ENCODE data around the gene LSAMP. TPM values are rescaled to one million over a fixed set of nuclear protein-coding genes. Genes with fewer than 3 reads are reported as not detected.
"Not testable (repeated sequence)": the region's sequence is repeated elsewhere in the genome, so short reads cannot be mapped to it uniquely, and the experiment has no call there.

LSAMP gene
- total and polyA plus RNA-seq, 9 of the 15 experiments (the other 6 are each of a cell fraction or from before 2014, with no cell fraction given): 0.09 to 0.11 TPM; not detected in 7

- no peak for TF ChIP-seq CHD7 (IDR thresholded peaks at IDR 0.05; ENCODE audit: low read depth, low read length)
Observed at GRCh38 chr3:115758076-115758763, 687.1 kb downstream of the LSAMP start (continued).

GRCh38 chr3:115752978-115753377, 692.3 kb downstream of the LSAMP start:
- POLR2A ChIA-PET; CTCF ChIA-PET (ENCODE audit: low intra/inter-chr PET ratio); H3K36me3 ChIP-seq (ENCODE audit: control insufficient read depth, insufficient read depth, low read length): not testable (repeated sequence)

More at GRCh38 chr3:115752978-115753377, 692.3 kb downstream of the LSAMP start:
- FAIRE-seq; H3K79me2 ChIP-seq (ENCODE audit: control insufficient read depth, insufficient read depth, low read length); BruUV-seq (replicated peaks); in situ Hi-C loops (cut with MboI); H3K9ac ChIP-seq (ENCODE audit: insufficient read depth in 1 of 2, low read depth in 2 of 2, low read length in 2 of 2); H3K9me1 ChIP-seq (ENCODE audit: control insufficient read depth, insufficient read depth, low read length); ATAC-seq; H4K20me1 ChIP-seq (replicated peaks; ENCODE audit: control insufficient read depth, insufficient read depth, low read length); H3K9me3 ChIP-seq (replicated peaks; ENCODE audit: control insufficient read depth, insufficient read depth, low read depth, low read length); H2AFZ ChIP-seq (ENCODE audit: low read depth, low read length); H3K4me3 ChIP-seq; H3K4me1 ChIP-seq (replicated peaks in 1 of 2; ENCODE audit: control insufficient read depth in 2 of 2, insufficient read depth in 2 of 2, low read length in 2 of 2); H3K4me2 ChIP-seq (ENCODE audit: insufficient read depth, low read length); intact Hi-C loops (cut with micrococcal nuclease); H3K27me3 ChIP-seq (ENCODE audit: control insufficient read depth in 2 of 2, insufficient read depth in 2 of 2, low read length in 2 of 2); DNase-seq (ENCODE audit: extremely low read depth in 1 of 4, low spot score in 3 of 4); H3K27ac ChIP-seq (ENCODE audit: extremely low read depth, low read depth, low read length): not testable (repeated sequence)
- WGBS (ENCODE audit: insufficient coverage, low coverage, missing lambda C conversion rate): 0% methylated on average over 1 of the region's 1 CpG
